Body of pancreas (tissue), 4 donors: Measurements from ENCODE around the gene CDCA3.

ENCODE experiments used
- POLR2A ChIP-seq, 3 donors: fragments of 450-650 bp; IDR thresholded peaks; one replicate each; pipeline ENCODE4 v1.6.1; 2016; ENCODE audit warnings: antibody characterized with exemption in 3 of 3, mild to moderate bottlenecking in 2 of 3
- TF ChIP-seq, protein P1 (sequence below), 7 experiments: fragments of 450-650 bp in 4 of 7; fragments of 200-600 bp in 3 of 7; sonication (generic) in 3 of 7; IDR thresholded peaks; one replicate each; pipeline ENCODE4 v1.5.1; 2016 to 2019; ENCODE audit warnings: antibody characterized with exemption in 7 of 7

GRCh38 chr12:6847676-6848075 is 3.4 kb downstream of the CDCA3 start:
- TF ChIP-seq, protein P1, sequence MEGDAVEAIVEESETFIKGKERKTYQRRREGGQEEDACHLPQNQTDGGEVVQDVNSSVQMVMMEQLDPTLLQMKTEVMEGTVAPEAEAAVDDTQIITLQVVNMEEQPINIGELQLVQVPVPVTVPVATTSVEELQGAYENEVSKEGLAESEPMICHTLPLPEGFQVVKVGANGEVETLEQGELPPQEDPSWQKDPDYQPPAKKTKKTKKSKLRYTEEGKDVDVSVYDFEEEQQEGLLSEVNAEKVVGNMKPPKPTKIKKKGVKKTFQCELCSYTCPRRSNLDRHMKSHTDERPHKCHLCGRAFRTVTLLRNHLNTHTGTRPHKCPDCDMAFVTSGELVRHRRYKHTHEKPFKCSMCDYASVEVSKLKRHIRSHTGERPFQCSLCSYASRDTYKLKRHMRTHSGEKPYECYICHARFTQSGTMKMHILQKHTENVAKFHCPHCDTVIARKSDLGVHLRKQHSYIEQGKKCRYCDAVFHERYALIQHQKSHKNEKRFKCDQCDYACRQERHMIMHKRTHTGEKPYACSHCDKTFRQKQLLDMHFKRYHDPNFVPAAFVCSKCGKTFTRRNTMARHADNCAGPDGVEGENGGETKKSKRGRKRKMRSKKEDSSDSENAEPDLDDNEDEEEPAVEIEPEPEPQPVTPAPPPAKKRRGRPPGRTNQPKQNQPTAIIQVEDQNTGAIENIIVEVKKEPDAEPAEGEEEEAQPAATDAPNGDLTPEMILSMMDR (IDR thresholded peaks at IDR 0.05): no peak
- no peak for TF ChIP-seq POLR2A (IDR thresholded peaks at IDR 0.05)
